HepG2 (cell line): ENCODE results near the gene SPIRE1.

Source experiments
- HDAC2 ChIP-seq: sonication (generic); formaldehyde crosslinking; IDR thresholded peaks from 2 replicates; pipeline ENCODE4 v1.4.0; 2020; ENCODE audit warnings: missing genetic modification reagents
- JUN ChIP-seq: sonication (generic); formaldehyde crosslinking; IDR thresholded peaks from 2 replicates; pipeline ENCODE4 v1.4.0; 2020; ENCODE audit warnings: mild to moderate bottlenecking, missing genetic modification reagents
- NR2C2 ChIP-seq: sonication (generic); formaldehyde crosslinking; IDR thresholded peaks from 2 replicates; pipeline ENCODE4 v1.4.0; 2020; ENCODE audit warnings: missing genetic modification reagents, mild to moderate bottlenecking, moderate library complexity, borderline replicate concordance
- ZNF382 ChIP-seq: sonication (generic); formaldehyde crosslinking; IDR thresholded peaks from 2 replicates; pipeline ENCODE4 v1.5.0; 2020; ENCODE audit warnings: missing genetic modification reagents, mild to moderate bottlenecking, borderline replicate concordance
- TF ChIP-seq, protein P1 (sequence below), 2 experiments: IDR thresholded peaks; 2 replicates each; pipeline ENCODE4 v1.6.1; 2011 to 2012; ENCODE audit warnings: low read length in 2 of 2, borderline replicate concordance in 1 of 2, low read depth in 1 of 2, mild to moderate bottlenecking in 1 of 2, moderate library complexity in 1 of 2

- 0 out of 2 replicates have a peak, but pooled peaks have one; percentile 24 for TF ChIP-seq JUN (CRISPR knock-in tag)
- TF ChIP-seq, protein P1, sequence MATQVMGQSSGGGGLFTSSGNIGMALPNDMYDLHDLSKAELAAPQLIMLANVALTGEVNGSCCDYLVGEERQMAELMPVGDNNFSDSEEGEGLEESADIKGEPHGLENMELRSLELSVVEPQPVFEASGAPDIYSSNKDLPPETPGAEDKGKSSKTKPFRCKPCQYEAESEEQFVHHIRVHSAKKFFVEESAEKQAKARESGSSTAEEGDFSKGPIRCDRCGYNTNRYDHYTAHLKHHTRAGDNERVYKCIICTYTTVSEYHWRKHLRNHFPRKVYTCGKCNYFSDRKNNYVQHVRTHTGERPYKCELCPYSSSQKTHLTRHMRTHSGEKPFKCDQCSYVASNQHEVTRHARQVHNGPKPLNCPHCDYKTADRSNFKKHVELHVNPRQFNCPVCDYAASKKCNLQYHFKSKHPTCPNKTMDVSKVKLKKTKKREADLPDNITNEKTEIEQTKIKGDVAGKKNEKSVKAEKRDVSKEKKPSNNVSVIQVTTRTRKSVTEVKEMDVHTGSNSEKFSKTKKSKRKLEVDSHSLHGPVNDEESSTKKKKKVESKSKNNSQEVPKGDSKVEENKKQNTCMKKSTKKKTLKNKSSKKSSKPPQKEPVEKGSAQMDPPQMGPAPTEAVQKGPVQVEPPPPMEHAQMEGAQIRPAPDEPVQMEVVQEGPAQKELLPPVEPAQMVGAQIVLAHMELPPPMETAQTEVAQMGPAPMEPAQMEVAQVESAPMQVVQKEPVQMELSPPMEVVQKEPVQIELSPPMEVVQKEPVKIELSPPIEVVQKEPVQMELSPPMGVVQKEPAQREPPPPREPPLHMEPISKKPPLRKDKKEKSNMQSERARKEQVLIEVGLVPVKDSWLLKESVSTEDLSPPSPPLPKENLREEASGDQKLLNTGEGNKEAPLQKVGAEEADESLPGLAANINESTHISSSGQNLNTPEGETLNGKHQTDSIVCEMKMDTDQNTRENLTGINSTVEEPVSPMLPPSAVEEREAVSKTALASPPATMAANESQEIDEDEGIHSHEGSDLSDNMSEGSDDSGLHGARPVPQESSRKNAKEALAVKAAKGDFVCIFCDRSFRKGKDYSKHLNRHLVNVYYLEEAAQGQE (IDR thresholded peaks at IDR 0.05; ENCODE audit: borderline replicate concordance in 1 of 2, low read depth in 1 of 2, low read length in 2 of 2) = no peak
- TF ChIP-seq HDAC2 (CRISPR knock-in tag) = no peak
- TF ChIP-seq ZNF382 (CRISPR knock-in tag) = no peak
- TF ChIP-seq NR2C2 (CRISPR knock-in tag) = 0 out of 2 replicates have a peak, but pooled peaks have one; percentile 40
These were observed 34.3 kb upstream of the SPIRE1 start for GRCh38 chr18:12692206-12692605.
